ENCODE measurements around the gene CHMP4B. TPM values are rescaled to one million over a fixed set of nuclear protein-coding genes. Genes with fewer than 3 reads are reported as not detected.
A peak's percentile ranks its signal among the peaks of the same experiment; 100 is the strongest.

The CHMP4B gene
- total RNA-seq, 2 experiments from 2014 or later: 82.0 to 82.9 TPM

GRCh38 chr20:33852626-33853506 lies 41.7 kb downstream of the CHMP4B start:
- H3K4me1 Mint-ChIP-seq (ENCODE audit: low read depth): peaks cover 50% of the 10 kb centered on the region
- no peak for TF ChIP-seq CTCF (IDR thresholded peaks at IDR 0.05)
- H3K9me3 Mint-ChIP-seq: no peaks in the 10 kb centered on the region
- ATAC-seq (peak; percentile 63), DNase-seq (no peak)
- H3K4me3 Mint-ChIP-seq: no peak overlapping the region
- intact Hi-C loops (cut with micrococcal nuclease): loop anchor here (10.0 kb wide), 1 partner anchor 212 kb away; no protein-coding TSS in a partner anchor
- H3K27me3 Mint-ChIP-seq: no peaks in the 10 kb centered on the region
- POLR2A ChIA-PET: interaction anchor here (1.2 kb wide), 1 partner anchor 39 kb away, joined by 3 read pairs; no protein-coding TSS in a partner anchor
- CTCF ChIA-PET: interaction anchor here (1.3 to 2.5 kb wide), 3 partner anchors 8 to 11 kb away, joined by 3 to 11 read pairs (median 4); no protein-coding TSS in a partner anchor
- H3K27ac Mint-ChIP-seq: peak overlapping the region; percentile 85
- H3K36me3 Mint-ChIP-seq (ENCODE audit: low read depth): peaks cover 52% of the 10 kb centered on the region

GRCh38 chr20:33853507-33853813 lies 42.3 kb downstream of the CHMP4B start:
- no peak overlapping the region for H3K4me3 Mint-ChIP-seq
- peak; percentile 66 for DNase-seq
- POLR2A ChIA-PET: interaction anchor here (1.0 to 1.4 kb wide), 2 partner anchors 61 to 134 kb away, joined by 3 read pairs; partner anchors contain the start of gene PXMP4

GRCh38 chr20:33857722-33858563 lies 46.8 kb downstream of the CHMP4B start:
- CTCF ChIA-PET: interaction anchor here (1.2 to 3.7 kb wide), 5 partner anchors 9 to 255 kb away, joined by 3 to 13 read pairs (median 5); partner anchors contain the start of gene EIF2S2
- DNase-seq (no peak), ATAC-seq (no peak)
- no peaks in the 10 kb centered on the region for H3K27me3 Mint-ChIP-seq
- intact Hi-C loops (cut with micrococcal nuclease): loop anchor here (10.0 kb wide), 1 partner anchor 207 kb away; no protein-coding TSS in a partner anchor
- H3K9me3 Mint-ChIP-seq: no peaks in the 10 kb centered on the region
- H3K27ac Mint-ChIP-seq: peak overlapping the region; percentile 86
- TF ChIP-seq CTCF (IDR thresholded peaks at IDR 0.05): no peak
- POLR2A ChIA-PET: interaction anchor here (1.1 to 2.0 kb wide), 3 partner anchors 59 to 255 kb away, joined by 4 to 10 read pairs (median 4); partner anchors contain the start of gene EIF2S2
- H3K4me3 Mint-ChIP-seq: no peak overlapping the region
- peaks cover 38% of the 10 kb centered on the region for H3K4me1 Mint-ChIP-seq (ENCODE audit: low read depth)
- peaks cover 25% of the 10 kb centered on the region for H3K36me3 Mint-ChIP-seq (ENCODE audit: low read depth)

More at GRCh38 chr20:33853507-33853813, 42.3 kb downstream of the CHMP4B start:
- Mint-ChIP-seq H3K27ac (peak overlapping the region; percentile 85), H3K9me3 (no peaks in the 10 kb centered on the region), H3K4me1 (ENCODE audit: low read depth) (peaks cover 55% of the 10 kb centered on the region), H3K36me3 (ENCODE audit: low read depth) (peaks cover 52% of the 10 kb centered on the region), H3K27me3 (no peaks in the 10 kb centered on the region)
- peak; percentile 92 for ATAC-seq
- CTCF ChIA-PET: interaction anchor here (0.8 to 2.5 kb wide), 2 partner anchors 10 to 266 kb away, joined by 3 to 11 read pairs; no protein-coding TSS in a partner anchor
- intact Hi-C loops (cut with micrococcal nuclease): loop anchor here (10.0 kb wide), 1 partner anchor 211 kb away; no protein-coding TSS in a partner anchor
- no peak for TF ChIP-seq CTCF (IDR thresholded peaks at IDR 0.05)

GRCh38 chr20:33858666-33859065 lies 47.5 kb downstream of the CHMP4B start:
- ChIA-PET POLR2A (interaction anchor here (1.1 to 2.0 kb wide), 3 partner anchors 59 to 254 kb away, joined by 4 to 10 read pairs (median 4); partner anchors contain the start of gene EIF2S2), CTCF (interaction anchor here (0.8 to 3.7 kb wide), 8 partner anchors 10 to 271 kb away, joined by 3 to 13 read pairs (median 3); partner anchors contain the start of gene EIF2S2)
- DNase-seq (peak; percentile 22), ATAC-seq (peak; percentile 26)
- Mint-ChIP-seq H3K27me3 (no peaks in the 10 kb centered on the region), H3K36me3 (ENCODE audit: low read depth) (peaks cover 19% of the 10 kb centered on the region), H3K4me1 (ENCODE audit: low read depth) (peaks cover 31% of the 10 kb centered on the region), H3K27ac (peak overlapping the region; percentile 86), H3K9me3 (no peaks in the 10 kb centered on the region), H3K4me3 (no peak overlapping the region)
- no peak for TF ChIP-seq CTCF (IDR thresholded peaks at IDR 0.05)
- intact Hi-C loops (cut with micrococcal nuclease): loop anchor here (10.0 kb wide), 1 partner anchor 206 kb away; no protein-coding TSS in a partner anchor

All from activated CD8-positive, alpha-beta T cell treated with anti-CD3 and anti-CD28 coated beads for 36 hours (primary cell).